GM23248 (cell line): Measurements from ENCODE around the gene SCEL. TPM values are rescaled to one million over a fixed set of nuclear protein-coding genes. Genes with fewer than 3 reads are reported as not detected.
"Not testable (repeated sequence)": the region's sequence is repeated elsewhere in the genome, so short reads cannot be mapped to it uniquely, and the experiment has no call there.

Experiments
- DNase-seq: peaks from one replicate; pipeline ENCODE4 v3.0.0-alpha.2; 2015
- H2AFZ ChIP-seq: fragments of 200-600 bp; sonication (generic); 2 replicates; pipeline ENCODE4 v1.6.1; 2016; ENCODE audit warnings: antibody characterized with exemption
- H3F3A ChIP-seq: fragments of 200-600 bp; sonication (generic); 2 replicates; pipeline ENCODE4 v1.6.1; 2016; ENCODE audit warnings: mild to moderate bottlenecking, antibody characterized with exemption, mixed run types; ENCODE audit not compliant: insufficient read depth
- H3K27ac ChIP-seq: fragments of 200-600 bp; sonication (generic); 2 replicates; pipeline ENCODE4 v1.5.1; 2016; ENCODE audit warnings: mild to moderate bottlenecking
- H3K27me3 ChIP-seq: fragments of 200-600 bp; sonication (generic); replicated peaks from 2 replicates; pipeline ENCODE4 v1.6.1; 2016; ENCODE audit warnings: mild to moderate bottlenecking; ENCODE audit not compliant: insufficient read depth
- H3K36me3 ChIP-seq: fragments of 200-600 bp; sonication (generic); 2 replicates; pipeline ENCODE4 v1.6.1; 2016; ENCODE audit warnings: low read depth, mild to moderate bottlenecking
- H3K4me1 ChIP-seq: fragments of 200-600 bp; sonication (generic); 2 replicates; pipeline ENCODE4 v1.6.1; 2016; ENCODE audit warnings: mild to moderate bottlenecking; ENCODE audit not compliant: insufficient read depth
- H3K4me2 ChIP-seq: fragments of 200-600 bp; sonication (generic); one replicate; pipeline ENCODE4 v1.6.1; 2016; ENCODE audit warnings: mild to moderate bottlenecking; ENCODE audit not compliant: unreplicated experiment
- H3K4me3 ChIP-seq: fragments of 200-600 bp; sonication (generic); 2 replicates; pipeline ENCODE4 v1.5.1; 2016; ENCODE audit warnings: mild to moderate bottlenecking
- H3K79me2 ChIP-seq: fragments of 200-600 bp; sonication (generic); 2 replicates; pipeline ENCODE4 v1.6.1; 2016; ENCODE audit warnings: mild to moderate bottlenecking; ENCODE audit not compliant: insufficient read depth
- H3K9ac ChIP-seq: fragments of 200-600 bp; sonication (generic); 2 replicates; pipeline ENCODE4 v1.6.1; 2016; ENCODE audit warnings: mild to moderate bottlenecking
- H3K9me2 ChIP-seq: fragments of 200-600 bp; sonication (generic); 2 replicates; pipeline ENCODE4 v1.6.1; 2016; ENCODE audit warnings: mixed run types, mild to moderate bottlenecking, moderate library complexity; ENCODE audit not compliant: insufficient read depth
- H3K9me3 ChIP-seq: fragments of 200-600 bp; sonication (generic); one replicate; pipeline ENCODE4 v1.6.1; 2017; ENCODE audit warnings: low read depth
- H4K20me1 ChIP-seq: fragments of 200-600 bp; sonication (generic); 2 replicates; pipeline ENCODE4 v1.6.0; 2016; ENCODE audit not compliant: insufficient read depth
- EZH2 ChIP-seq: fragments of 200-600 bp; sonication (generic); IDR thresholded peaks from 2 replicates; pipeline ENCODE4 v1.6.1; 2018; ENCODE audit warnings: antibody characterized with exemption, mild to moderate bottlenecking; ENCODE audit not compliant: insufficient read depth, poor library complexity, severe bottlenecking
- EZH2phosphoT487 ChIP-seq: fragments of 200-600 bp; sonication (generic); IDR thresholded peaks from 2 replicates; pipeline ENCODE4 v1.6.1; 2018; ENCODE audit warnings: antibody characterized with exemption, moderate library complexity, mild to moderate bottlenecking, low read depth; ENCODE audit not compliant: insufficient read depth
- whole genome bisulfite sequencing, 2 experiments: methylation state at CpG; one replicate each; pipeline ENCODE4 v1.1.6; 2015 to 2017; ENCODE audit warnings: low lambda C conversion rate in 2 of 2, low coverage in 1 of 2; ENCODE audit errors: missing lambda C conversion rate in 2 of 2; 5-methylcytosine and 5-hydroxymethylcytosine counted together
- in situ Hi-C: fragments of 300-500 bp; cut with MboI; formaldehyde crosslinking; loops from 2 replicates; pipeline ENCODE4 v1.15.0; 2020
- polyA plus RNA-seq: library from polyadenylated mRNA; unstranded; fragments of >200 nt; fragmentation: Nextera tagmentation; extraction: Ambion mirVana; gene quantifications from 2 replicates; pipeline ENCODE4 v1.2.1, GENCODE V29; 2016
- total RNA-seq: library from RNA; depleted of rRNA; stranded (reverse); fragments of >200 nt; shearing (Covaris generic); gene quantifications from 2 replicates; pipeline ENCODE4 v1.2.3, GENCODE V29; 2014

SCEL gene
- total and polyA plus RNA-seq, 2 experiments from 2014 or later = not detected

- H3K9ac ChIP-seq = no peak overlapping the region
- no peaks in the 10 kb centered on the region for H3F3A ChIP-seq
- peaks cover 4% of the 10 kb centered on the region; the same call in 1 of the 2 replicates for H3K27me3 ChIP-seq
- H4K20me1 ChIP-seq = no peaks in the 10 kb centered on the region
- no peaks in the 10 kb centered on the region for H3K36me3 ChIP-seq
- H3K9me3 ChIP-seq = no peaks in the 10 kb centered on the region
- no peak overlapping the region for H3K4me2 ChIP-seq
- no peaks in the 10 kb centered on the region for H3K79me2 ChIP-seq
- H3K4me1 ChIP-seq = no peaks in the 10 kb centered on the region
- no peak overlapping the region for H3K27ac ChIP-seq
- DNase-seq = no peak
- H3K9me2 ChIP-seq = no peaks in the 10 kb centered on the region
- no peak overlapping the region for H3K4me3 ChIP-seq
- in situ Hi-C loops = no loop called here
- TF ChIP-seq EZH2 (no peak), EZH2phosphoT487 (no peak)
- WGBS, 2 experiments = 0 to 5% methylated on average over 2 to 3 of the region's 3 CpGs
- H2AFZ ChIP-seq = no peak overlapping the region
Observed at GRCh38 chr13:77623806-77624205, 88.3 kb downstream of the SCEL start.

GRCh38 chr13:77628170-77628569 lies 92.7 kb downstream of the SCEL start:
- Histone ChIP-seq H2AFZ (no peak overlapping the region), H3K36me3 (no peaks in the 10 kb centered on the region), H4K20me1 (no peaks in the 10 kb centered on the region), H3K27ac (no peak overlapping the region), H3K4me1 (no peaks in the 10 kb centered on the region), H3K79me2 (no peaks in the 10 kb centered on the region), H3K9me3 (no peaks in the 10 kb centered on the region), H3K9me2 (no peaks in the 10 kb centered on the region), H3K4me2 (no peak overlapping the region), H3F3A (no peaks in the 10 kb centered on the region), H3K9ac (no peak overlapping the region), H3K4me3 (no peak overlapping the region), H3K27me3 (peaks cover 4% of the 10 kb centered on the region; the same call in 1 of the 2 replicates)
- TF ChIP-seq EZH2phosphoT487 (no peak), EZH2 (no peak)
- DNase-seq = no peak
- in situ Hi-C loops = no loop called here

GRCh38 chr13:77637588-77637987 lies 102.1 kb downstream of the SCEL start:
- Histone ChIP-seq H3K9me2 (no peaks in the 10 kb centered on the region), H2AFZ (no peak overlapping the region), H3K79me2 (no peaks in the 10 kb centered on the region), H3K27ac (no peak overlapping the region), H3K9ac (no peak overlapping the region), H4K20me1 (no peaks in the 10 kb centered on the region), H3K4me1 (no peaks in the 10 kb centered on the region), H3K4me2 (no peak overlapping the region), H3K9me3 (no peaks in the 10 kb centered on the region), H3F3A (no peaks in the 10 kb centered on the region), H3K4me3 (no peak overlapping the region), H3K27me3 (no peaks in the 10 kb centered on the region), H3K36me3 (no peaks in the 10 kb centered on the region)
- no peak for DNase-seq
- no peak for TF ChIP-seq EZH2phosphoT487
- TF ChIP-seq EZH2 = no peak
- in situ Hi-C loops = no loop called here
- 0 to 9% methylated on average over 1 of the region's 1 CpG for WGBS, 2 experiments

- Histone ChIP-seq H2AFZ (no peak overlapping the region), H3K36me3 (no peaks in the 10 kb centered on the region), H3K27me3 (no peaks in the 10 kb centered on the region), H3F3A (no peaks in the 10 kb centered on the region), H3K9me3 (no peaks in the 10 kb centered on the region), H3K27ac (no peak overlapping the region), H3K9ac (no peak overlapping the region), H3K9me2 (no peaks in the 10 kb centered on the region), H4K20me1 (no peaks in the 10 kb centered on the region), H3K4me1 (no peaks in the 10 kb centered on the region), H3K4me2 (no peak overlapping the region), H3K79me2 (no peaks in the 10 kb centered on the region), H3K4me3 (no peak overlapping the region)
- no peak for DNase-seq
- TF ChIP-seq EZH2 (no peak), EZH2phosphoT487 (no peak)
- in situ Hi-C loops = no loop called here
Observed at GRCh38 chr13:77650409-77650808, 114.9 kb downstream of the SCEL start.

GRCh38 chr13:77653301-77653700 lies 117.8 kb downstream of the SCEL start:
- DNase-seq = no peak
- Histone ChIP-seq H3K36me3 (no peaks in the 10 kb centered on the region), H4K20me1 (no peaks in the 10 kb centered on the region), H3K27me3 (no peaks in the 10 kb centered on the region), H2AFZ (no peak overlapping the region), H3F3A (no peaks in the 10 kb centered on the region), H3K4me2 (no peak overlapping the region), H3K9me3 (no peaks in the 10 kb centered on the region), H3K4me1 (no peaks in the 10 kb centered on the region), H3K9me2 (no peaks in the 10 kb centered on the region), H3K79me2 (no peaks in the 10 kb centered on the region), H3K4me3 (no peak overlapping the region), H3K9ac (no peak overlapping the region), H3K27ac (no peak overlapping the region)
- TF ChIP-seq EZH2 = no peak
- TF ChIP-seq EZH2phosphoT487 = no peak
- 68 to 71% methylated on average over 2 of the region's 2 CpGs for WGBS, 2 experiments
- in situ Hi-C loops = no loop called here

GRCh38 chr13:77660016-77660415 lies 124.5 kb downstream of the SCEL start:
- H3K79me2 ChIP-seq, H3K27me3 ChIP-seq, H3K4me1 ChIP-seq, H3K9me2 ChIP-seq, H3K9me3 ChIP-seq, H4K20me1 ChIP-seq, H3K27ac ChIP-seq, in situ Hi-C loops, H3K36me3 ChIP-seq, H2AFZ ChIP-seq, H3F3A ChIP-seq, H3K9ac ChIP-seq, H3K4me3 ChIP-seq, H3K4me2 ChIP-seq, DNase-seq: not testable (repeated sequence)
- 67 to 77% methylated on average over 12 to 23 of the region's 23 CpGs for WGBS, 2 experiments
